OCI-LY1 (cell line): Measurements from ENCODE around the gene ADGRV1.
"Not testable (repeated sequence)": the region's sequence is repeated elsewhere in the genome, so short reads cannot be mapped to it uniquely, and the experiment has no call there.

Experiments used
- CTCF ChIP-seq: fragments of 200-600 bp; sonication (generic), shearing (Covaris generic); IDR thresholded peaks from 2 replicates; pipeline ENCODE4 v1.5.1; 2017; ENCODE audit warnings: mild to moderate bottlenecking, antibody characterized with exemption, low read length, moderate library complexity, mixed read lengths
- EZH2 ChIP-seq: fragments of 200-600 bp; sonication (generic), shearing (Covaris generic); IDR thresholded peaks from 2 replicates; pipeline ENCODE4 v1.8.0; 2017; ENCODE audit warnings: borderline replicate concordance, mixed run types, mild to moderate bottlenecking, antibody characterized with exemption, low read length, moderate library complexity, mixed read lengths

- not testable (repeated sequence) for TF ChIP-seq CTCF, EZH2
These were observed 241.9 kb downstream of the ADGRV1 start for GRCh38 chr5:90800515-90800914.
